K562 (cell line): ENCODE results near the gene UFC1. TPM values are rescaled to one million over a fixed set of nuclear protein-coding genes. Genes with fewer than 3 reads are reported as not detected.

ENCODE experiments used
- CC2D1A ChIP-seq: fragments of 450-650 bp; IDR thresholded peaks from 2 replicates; pipeline ENCODE4 v1.6.1; 2017; ENCODE audit warnings: mild to moderate bottlenecking
- CTCF ChIP-seq, 3 experiments: IDR thresholded peaks in 2 of 3; conservative IDR thresholded peaks in 1 of 3; 2 replicates each; pipeline ENCODE4 v1.5.1; 2011 to 2012; ENCODE audit warnings: low read length in 3 of 3, mild to moderate bottlenecking in 3 of 3, control low read depth in 2 of 3, improper control_type of control experiment in 1 of 3, inconsistent platforms in 1 of 3, low read depth in 1 of 3, mixed read lengths in 1 of 3, moderate library complexity in 1 of 3; ENCODE audit not compliant: insufficient read depth in 2 of 3
- E2F3 ChIP-seq: fragments of 250-450 bp; sonication (Bioruptor Pico); IDR thresholded peaks from 2 replicates; pipeline ENCODE4 v1.4.0; 2020; ENCODE audit warnings: mild to moderate bottlenecking
- KLF13 ChIP-seq: fragments of 450-650 bp; IDR thresholded peaks from 2 replicates; pipeline ENCODE4 v1.6.1; 2016; ENCODE audit warnings: missing genetic modification characterization, low read depth, mild to moderate bottlenecking, missing compliant biosample characterization, moderate library complexity, borderline replicate concordance
- NELFE ChIP-seq: IDR thresholded peaks from 2 replicates; pipeline ENCODE4 v1.6.1; 2011; ENCODE audit warnings: mild to moderate bottlenecking; ENCODE audit not compliant: insufficient read depth, insufficient read length
- NR2C1 ChIP-seq, 2 experiments: fragments of 450-650 bp; IDR thresholded peaks; 2 replicates each; pipeline ENCODE4 v1.6.1; 2017; ENCODE audit warnings: mild to moderate bottlenecking in 2 of 2, antibody characterized with exemption in 1 of 2, inconsistent platforms in 1 of 2, missing compliant biosample characterization in 1 of 2, missing genetic modification characterization in 1 of 2
- RBM39 ChIP-seq: fragments of 200-400 bp; formaldehyde crosslinking; optimal IDR thresholded peaks from 2 replicates; pipeline ENCODE3; 2018; ENCODE audit warnings: low read depth, low read length
- SAFB ChIP-seq: fragments of 200-400 bp; formaldehyde crosslinking; IDR thresholded peaks from 2 replicates; pipeline ENCODE4 v1.6.1; 2017; ENCODE audit warnings: low read depth, low read length, borderline replicate concordance
- SP2 ChIP-seq: IDR thresholded peaks from 2 replicates; pipeline ENCODE4 v1.6.1; 2011; ENCODE audit warnings: mild to moderate bottlenecking, low read depth, low read length, moderate library complexity; ENCODE audit not compliant: poor library complexity, severe bottlenecking; ENCODE audit errors: extremely low read depth
- SRSF3 ChIP-seq: fragments of 200-400 bp; formaldehyde crosslinking; IDR thresholded peaks from 2 replicates; pipeline ENCODE4 v1.6.1; 2016; ENCODE audit warnings: mild to moderate bottlenecking, low read length, moderate library complexity; ENCODE audit not compliant: insufficient read depth
- SRSF9 ChIP-seq: fragments of 200-400 bp; formaldehyde crosslinking; IDR thresholded peaks from 2 replicates; pipeline ENCODE4 v1.6.1; 2017; ENCODE audit warnings: low read depth, low read length, borderline replicate concordance
- TCF3 ChIP-seq: sonication (generic); formaldehyde crosslinking; IDR thresholded peaks from 2 replicates; pipeline ENCODE4 v1.4.0; 2020; ENCODE audit warnings: mild to moderate bottlenecking, missing genetic modification reagents
- ZFP30 ChIP-seq: fragments of 250-450 bp; sonication (Bioruptor Pico); IDR thresholded peaks from 2 replicates; pipeline ENCODE4 v1.8.0; 2022; ENCODE audit warnings: moderate library complexity, mild to moderate bottlenecking, inconsistent platforms, borderline replicate concordance
- ZNF217 ChIP-seq: sonication (generic); formaldehyde crosslinking; IDR thresholded peaks from 2 replicates; pipeline ENCODE4 v1.8.0; 2022; ENCODE audit warnings: mild to moderate bottlenecking, missing genetic modification reagents
- ZNF280A ChIP-seq: fragments of 450-650 bp; IDR thresholded peaks from 2 replicates; pipeline ENCODE4 v1.6.1; 2018; ENCODE audit warnings: mild to moderate bottlenecking, low read depth; ENCODE audit not compliant: partially characterized antibody
- ZNF408 ChIP-seq: fragments of 250-450 bp; sonication (Bioruptor Pico); IDR thresholded peaks from 2 replicates; pipeline ENCODE4 v1.4.0; 2020; ENCODE audit warnings: low read depth, mild to moderate bottlenecking, moderate library complexity
- ZNF609 ChIP-seq: sonication (generic); formaldehyde crosslinking; IDR thresholded peaks from 2 replicates; pipeline ENCODE4 v1.8.1; 2023; ENCODE audit warnings: missing genetic modification reagents, mild to moderate bottlenecking, borderline replicate concordance
- polyA plus RNA-seq, 8 experiments: library from polyadenylated mRNA; depleted of rRNA in 4 of 8; stranded (reverse) in 5 of 8; unstranded in 3 of 8; fragments of >200 nt; fragmentation: Nextera tagmentation in 2 of 8; fragmentation: Illumina TruSeq in 1 of 8; extraction: Ambion mirVana in 2 of 8; extraction: Trizol in 1 of 8; gene quantifications; 2 replicates each; pipeline versions ENCODE4 v1.2.1 to v1.2.3, GENCODE V29; 2011 to 2014; ENCODE audit warnings: inconsistent platforms in 1 of 8, missing spikeins in 1 of 8
- total RNA-seq, 7 experiments: library from RNA; depleted of rRNA in 6 of 7; stranded (reverse); fragments of >200 nt in 6 of 7; fragmentation: Illumina TruSeq in 2 of 7; extraction: Trizol in 2 of 7; gene quantifications; 2 replicates each; pipeline versions ENCODE4 v1.2.1 to v1.2.3, GENCODE V29; 2011 to 2021; ENCODE audit warnings: low replicate concordance in 1 of 7

Gene UFC1
- total and polyA plus RNA-seq, 9 of the 15 experiments (the other 6 are each of a cell fraction or from before 2014, with no cell fraction given), result 92.8 to 220 (median 161) TPM

- TF ChIP-seq SP2 (no peak), NR2C1 (IDR thresholded peaks at IDR 0.05) (no peak), NR2C1 (tag; IDR thresholded peaks at IDR 0.05) (no peak), CC2D1A (no peak), KLF13 (tag) (no peak), ZNF280A (no peak), SRSF9 (no peak), ZNF609 (CRISPR knock-in tag) (peak; percentile 24; the same call in 1 of the 2 replicates), ZNF408 (CRISPR knock-in tag) (no peak), TCF3 (CRISPR knock-in tag) (no peak), NELFE (no peak), ZNF217 (no peak), E2F3 (CRISPR knock-in tag) (no peak), RBM39 (no peak), ZFP30 (CRISPR knock-in tag) (no peak), SAFB (no peak), CTCF (IDR thresholded peaks at IDR 0.05 in 2 of 3, conservative IDR thresholded peaks at IDR 0.05 in 1 of 3; ENCODE audit: insufficient read depth in 2 of 3, low read depth in 1 of 3, low read length in 3 of 3) (peak; percentile 66 to 73 (median 72)), SRSF3 (no peak)
These were observed 34.5 kb upstream of the UFC1 start (continued) for GRCh38 chr1:161119092-161119903.
